Vagina (tissue), 2 donors: Measurements from ENCODE around the gene ERMAP. TPM values are rescaled to one million over a fixed set of nuclear protein-coding genes. Genes with fewer than 3 reads are reported as not detected.

Experiments used
- DNase-seq, 2 donors: peaks; one replicate each; pipeline ENCODE4 v3.0.0-alpha.2; 2017; ENCODE audit errors: extremely low spot score in 2 of 2
- H3K27ac ChIP-seq: fragments of 200-600 bp; sonication (generic); one replicate; pipeline ENCODE4 v1.5.1; 2019
- H3K27me3 ChIP-seq: fragments of 200-600 bp; sonication (generic); one replicate; pipeline ENCODE4 v1.5.1; 2019
- H3K36me3 ChIP-seq, 2 donors: fragments of 200-600 bp; sonication (generic); one replicate each; pipeline ENCODE4 v1.5.1; 2017 to 2019
- H3K4me1 ChIP-seq: fragments of 200-600 bp; sonication (generic); one replicate; pipeline ENCODE4 v1.5.1; 2019
- H3K4me3 ChIP-seq, 2 donors: fragments of 200-600 bp; sonication (generic); 1 replicate in 1 of 2; 2 replicates in 1 of 2; pipeline ENCODE4 v1.5.1; 2016 to 2019
- H3K9me3 ChIP-seq: fragments of 200-600 bp; sonication (generic); one replicate; pipeline ENCODE4 v1.5.1; 2019
- CTCF ChIP-seq, 3 experiments: fragments of 450-650 bp in 2 of 3; fragments of 200-600 bp in 1 of 3; sonication (generic) in 1 of 3; IDR thresholded peaks; one replicate each; pipeline ENCODE4 v1.5.1; 2017 to 2019; ENCODE audit warnings: antibody characterized with exemption in 3 of 3, mild to moderate bottlenecking in 2 of 3, moderate library complexity in 2 of 3
- POLR2A ChIP-seq, 2 donors: fragments of 450-650 bp; IDR thresholded peaks; one replicate each; pipeline ENCODE4 v1.6.1; 2017; ENCODE audit warnings: antibody characterized with exemption in 2 of 2, mild to moderate bottlenecking in 2 of 2, moderate library complexity in 2 of 2
- POLR2AphosphoS5 ChIP-seq, 2 donors: sonication (generic); formaldehyde crosslinking; IDR thresholded peaks; one replicate each; pipeline ENCODE4 v1.9.0; 2017; ENCODE audit warnings: antibody characterized with exemption in 2 of 2, mild to moderate bottlenecking in 2 of 2, low read depth in 1 of 2; ENCODE audit not compliant: insufficient read depth in 1 of 2
- intact Hi-C: fragments of 100-400 bp; cut with DNase I; formaldehyde crosslinking; loops from one replicate; pipeline ENCODE4 v1.15.1; 2023
- total RNA-seq: library from RNA; depleted of rRNA; stranded (reverse); fragments of >200 nt; gene quantifications from one replicate; pipeline ENCODE4 v1.2.3, GENCODE V29; 2016

ERMAP gene
- total RNA-seq, 1 donor from 2014 or later, result 9.3 TPM

- TF ChIP-seq CTCF (IDR thresholded peaks at IDR 0.05) (no peak), POLR2AphosphoS5 (IDR thresholded peaks at IDR 0.05; ENCODE audit: insufficient read depth in 1 of 2, low read depth in 1 of 2) (no peak), POLR2A (IDR thresholded peaks at IDR 0.05) (no peak)
- intact Hi-C loops, result no loop called here
Observed at GRCh38 chr1:42873670-42874069, 56.7 kb downstream of the ERMAP start.

GRCh38 chr1:42876009-42876408, 59.1 kb downstream of the ERMAP start:
- H3K27me3 ChIP-seq, result no peaks in the 10 kb centered on the region
- intact Hi-C loops, result no loop called here
- DNase-seq, result no peak
- no peak overlapping the region for H3K4me3 ChIP-seq
- no peak overlapping the region for H3K27ac ChIP-seq
- H3K4me1 ChIP-seq, result no peaks in the 10 kb centered on the region
- no peaks in the 10 kb centered on the region for H3K36me3 ChIP-seq
- no peaks in the 10 kb centered on the region for H3K9me3 ChIP-seq
- no peak for TF ChIP-seq CTCF (IDR thresholded peaks at IDR 0.05)
- no peak for TF ChIP-seq POLR2AphosphoS5 (IDR thresholded peaks at IDR 0.05; ENCODE audit: insufficient read depth in 1 of 2, low read depth in 1 of 2)
- no peak for TF ChIP-seq POLR2A (IDR thresholded peaks at IDR 0.05)

More at GRCh38 chr1:42873670-42874069, 56.7 kb downstream of the ERMAP start:
- Histone ChIP-seq H3K4me3 (no peak overlapping the region), H3K4me1 (no peaks in the 10 kb centered on the region), H3K27me3 (no peaks in the 10 kb centered on the region), H3K27ac (no peak overlapping the region), H3K9me3 (no peaks in the 10 kb centered on the region), H3K36me3 (no peaks in the 10 kb centered on the region)
- DNase-seq, result no peak

GRCh38 chr1:42877380-42877779, 60.5 kb downstream of the ERMAP start:
- no peaks in the 10 kb centered on the region for H3K4me1 ChIP-seq
- no peaks in the 10 kb centered on the region for H3K27me3 ChIP-seq
- H3K27ac ChIP-seq, result no peak overlapping the region
- H3K36me3 ChIP-seq, result no peaks in the 10 kb centered on the region
- no peak overlapping the region for H3K4me3 ChIP-seq
- no peak for DNase-seq
- intact Hi-C loops, result no loop called here
- TF ChIP-seq CTCF (IDR thresholded peaks at IDR 0.05) (no peak), POLR2A (IDR thresholded peaks at IDR 0.05) (no peak), POLR2AphosphoS5 (IDR thresholded peaks at IDR 0.05; ENCODE audit: insufficient read depth in 1 of 2, low read depth in 1 of 2) (no peak)
- H3K9me3 ChIP-seq, result no peaks in the 10 kb centered on the region

- TF ChIP-seq POLR2A (IDR thresholded peaks at IDR 0.05), result no peak
- no peak for TF ChIP-seq POLR2AphosphoS5 (IDR thresholded peaks at IDR 0.05; ENCODE audit: insufficient read depth in 1 of 2, low read depth in 1 of 2)
- TF ChIP-seq CTCF (IDR thresholded peaks at IDR 0.05), result no peak
- Histone ChIP-seq H3K36me3 (no peaks in the 10 kb centered on the region), H3K4me1 (no peaks in the 10 kb centered on the region), H3K27ac (no peak overlapping the region), H3K9me3 (no peaks in the 10 kb centered on the region), H3K4me3 (no peak overlapping the region), H3K27me3 (no peaks in the 10 kb centered on the region)
- intact Hi-C loops, result no loop called here
- no peak for DNase-seq
Observed at GRCh38 chr1:42880384-42880783, 63.5 kb downstream of the ERMAP start.

DNA sequence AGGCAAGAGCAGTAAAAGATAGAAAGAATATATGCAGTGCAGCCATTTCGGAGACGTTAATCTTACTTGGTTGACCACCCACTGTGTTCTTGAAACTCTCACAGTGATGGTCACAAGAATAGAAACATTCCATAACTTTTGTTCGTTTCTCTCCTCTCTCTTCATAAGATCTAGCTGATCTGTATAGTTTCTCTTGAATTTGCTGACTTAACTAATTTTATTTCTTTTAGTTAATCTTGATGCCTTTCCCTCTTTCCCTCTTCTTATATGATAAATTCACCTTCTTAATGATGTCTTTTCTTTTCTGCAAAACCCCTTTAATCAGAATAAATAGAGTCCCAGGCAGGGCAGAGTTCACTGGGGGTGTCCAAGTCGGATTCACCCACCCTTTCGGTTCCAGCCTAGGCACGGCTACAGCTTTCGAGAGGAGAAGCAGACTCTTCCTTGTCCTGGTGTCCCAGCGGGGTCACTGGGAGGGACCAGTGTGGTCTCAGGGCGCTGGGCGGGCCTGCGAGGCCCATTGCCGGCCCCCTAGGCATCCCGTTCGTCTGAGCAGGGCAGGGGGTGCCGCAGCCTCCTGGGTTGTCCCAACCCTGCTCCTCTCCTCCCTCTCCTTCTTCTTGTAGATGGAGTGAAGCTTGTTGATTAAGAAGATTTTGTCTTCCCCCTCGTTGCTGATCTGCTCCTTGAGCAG, 69.3 kb downstream of the ERMAP start:
- Histone ChIP-seq H3K27me3 (no peaks in the 10 kb centered on the region), H3K27ac (no peak overlapping the region), H3K4me1 (no peaks in the 10 kb centered on the region), H3K9me3 (no peaks in the 10 kb centered on the region), H3K36me3 (no peaks in the 10 kb centered on the region), H3K4me3 (no peak overlapping the region)
- TF ChIP-seq CTCF (IDR thresholded peaks at IDR 0.05) (no peak), POLR2AphosphoS5 (IDR thresholded peaks at IDR 0.05; ENCODE audit: insufficient read depth in 1 of 2, low read depth in 1 of 2) (no peak), POLR2A (IDR thresholded peaks at IDR 0.05) (no peak)
- intact Hi-C loops, result no loop called here
- no peak for DNase-seq
